Inferior parietal cortex (tissue), 1 donor: ENCODE measurements around the gene RHOD.
A peak's percentile ranks its signal among the peaks of the same experiment; 100 is the strongest.

Experiments
- DNase-seq: peaks from one replicate; pipeline ENCODE4 v3.0.0-alpha.2; 2016; ENCODE audit errors: extremely low spot score

Gene RHOD

GRCh38 chr11:67031791-67032561, 24.7 kb upstream of the RHOD start:
- peak; percentile 36 for DNase-seq

- DNase-seq = no peak
These were observed 23.7 kb upstream of the RHOD start for GRCh38 chr11:67032830-67033551.

GRCh38 chr11:67033661-67034166, 22.9 kb upstream of the RHOD start:
- peak; percentile 43 for DNase-seq

GRCh38 chr11:67034350-67034749, 22.3 kb upstream of the RHOD start:
- no peak for DNase-seq

- DNase-seq = no peak
These were observed 16.5 kb upstream of the RHOD start for GRCh38 chr11:67040147-67040546.

GRCh38 chr11:67041602-67042001, 15.0 kb upstream of the RHOD start:
- no peak for DNase-seq

GRCh38 chr11:67043572-67044349, 12.9 kb upstream of the RHOD start:
- no peak for DNase-seq

GRCh38 chr11:67044496-67044895, 12.2 kb upstream of the RHOD start:
- DNase-seq = no peak

GRCh38 chr11:67045314-67045713, 11.3 kb upstream of the RHOD start:
- peak; percentile 36 for DNase-seq

GRCh38 chr11:67048515-67049130, 8.0 kb upstream of the RHOD start:
- no peak for DNase-seq

- no peak for DNase-seq
These were observed 6.5 kb upstream of the RHOD start for GRCh38 chr11:67050139-67050538.

- DNase-seq = no peak
These were observed 5.3 kb upstream of the RHOD start for GRCh38 chr11:67051180-67051893.

- DNase-seq = no peak
These were observed 4.6 kb upstream of the RHOD start for GRCh38 chr11:67051945-67052488.

GRCh38 chr11:67052891-67053290, 3.8 kb upstream of the RHOD start:
- DNase-seq = no peak

GRCh38 chr11:67053896-67054329, 2.7 kb upstream of the RHOD start:
- peak; percentile 37 for DNase-seq

GRCh38 chr11:67054346-67054835, 2.3 kb upstream of the RHOD start:
- DNase-seq = no peak

- DNase-seq = no peak
These were observed 1.7 kb upstream of the RHOD start for GRCh38 chr11:67054836-67055523.

- no peak for DNase-seq
These were observed 835 bp upstream of the RHOD start for GRCh38 chr11:67055812-67056211.

GRCh38 chr11:67057205-67057672, 592 bp downstream of the RHOD start:
- no peak for DNase-seq

- no peak for DNase-seq
These were observed 1.9 kb downstream of the RHOD start for GRCh38 chr11:67058506-67058905.
